ENCODE measurements around the gene MSH4.
A peak's percentile ranks its signal among the peaks of the same experiment; 100 is the strongest.
"Not testable (repeated sequence)": the region's sequence is repeated elsewhere in the genome, so short reads cannot be mapped to it uniquely, and the experiment has no call there.

Gene MSH4

GRCh38 chr1:75796376-75797272 lies at the start of gene MSH4:
Gene MSH4 (plus strand): TSS chr1:75796882. CDS start chr1:75796986, 104 bp downstream.
- peak; percentile 68 for DNase-seq

GRCh38 chr1:75757210-75757609 lies 39.5 kb upstream of the MSH4 start:
- not testable (repeated sequence) for DNase-seq

- DNase-seq: not testable (repeated sequence)
Measured at GRCh38 chr1:75758543-75758942, 38.1 kb upstream of the MSH4 start.

- no peak for DNase-seq
Measured at GRCh38 chr1:75764057-75764655, 32.5 kb upstream of the MSH4 start.

- DNase-seq: no peak
Measured at GRCh38 chr1:75765697-75766355, 30.9 kb upstream of the MSH4 start.

- no peak for DNase-seq
Measured at GRCh38 chr1:75768016-75768415, 28.7 kb upstream of the MSH4 start.

GRCh38 chr1:75770761-75771160 lies 25.9 kb upstream of the MSH4 start:
- DNase-seq: no peak

- no peak for DNase-seq
Measured at GRCh38 chr1:75771978-75772377, 24.7 kb upstream of the MSH4 start.

GRCh38 chr1:75777812-75778211 lies 18.9 kb upstream of the MSH4 start:
- not testable (repeated sequence) for DNase-seq

- not testable (repeated sequence) for DNase-seq
Measured at GRCh38 chr1:75778694-75779093, 18.0 kb upstream of the MSH4 start.

GRCh38 chr1:75780183-75780582 lies 16.5 kb upstream of the MSH4 start:
- DNase-seq: not testable (repeated sequence)

- not testable (repeated sequence) for DNase-seq
Measured at GRCh38 chr1:75783920-75784319, 12.8 kb upstream of the MSH4 start.

- DNase-seq: no peak
Measured at GRCh38 chr1:75785320-75785982, 11.2 kb upstream of the MSH4 start.

GRCh38 chr1:75785983-75786853 lies 10.5 kb upstream of the MSH4 start, which contains the start of gene RABGGTB:
Gene RABGGTB (plus strand): TSS chr1:75786256. CDS start chr1:75786272, 16 bp downstream.
- DNase-seq: peak; percentile 95

- DNase-seq: peak; percentile 25
Measured at GRCh38 chr1:75786901-75787493, 9.7 kb upstream of the MSH4 start.

GRCh38 chr1:75787524-75787923 lies 9.2 kb upstream of the MSH4 start:
- DNase-seq: no peak

- DNase-seq: no peak
Measured at GRCh38 chr1:75789988-75790387, 6.7 kb upstream of the MSH4 start.

GRCh38 chr1:75791022-75791421 lies 5.7 kb upstream of the MSH4 start:
- no peak for DNase-seq

GRCh38 chr1:75792091-75792490 lies 4.6 kb upstream of the MSH4 start:
- DNase-seq: no peak

- no peak for DNase-seq
Measured at GRCh38 chr1:75794382-75794781, 2.3 kb upstream of the MSH4 start.

- DNase-seq: peak; percentile 21
Measured at GRCh38 chr1:75795703-75796193, 934 bp upstream of the MSH4 start.

- no peak for DNase-seq
Measured at GRCh38 chr1:75797273-75797588, 549 bp downstream of the MSH4 start.

Data from stimulated activated CD4-positive, alpha-beta T cell treated with anti-CD3 and anti-CD28 coated beads, Interleukin-15, amount 100 ng/mL, for 24 hours (primary cell).